Amniotic epithelial cell (primary cell): ENCODE measurements around the gene GPR83.
"Not testable (repeated sequence)": the region's sequence is repeated elsewhere in the genome, so short reads cannot be mapped to it uniquely, and the experiment has no call there.

Experiments used
- DNase-seq: peaks from one replicate; pipeline ENCODE4 v3.0.0-alpha.2; 2010; ENCODE audit warnings: low read depth

The GPR83 gene

GRCh38 chr11:94400839-94401772, at the start of gene GPR83:
Gene GPR83, minus strand, starts transcription at chr11:94401419. Its CDS starts 172 bp downstream, at chr11:94401247.
- no peak for DNase-seq

- DNase-seq: peak; percentile 3
These were observed 48.8 kb upstream of the GPR83 start for GRCh38 chr11:94450048-94450447.

- peak; percentile 92 for DNase-seq
These were observed 48.2 kb upstream of the GPR83 start for GRCh38 chr11:94449437-94449836.

GRCh38 chr11:94449029-94449428, 47.8 kb upstream of the GPR83 start:
- DNase-seq: no peak

GRCh38 chr11:94447149-94447548, 45.9 kb upstream of the GPR83 start:
- DNase-seq: no peak

- no peak for DNase-seq
These were observed 44.4 kb upstream of the GPR83 start for GRCh38 chr11:94445641-94446040.

- no peak for DNase-seq
These were observed 31.8 kb upstream of the GPR83 start for GRCh38 chr11:94433049-94433448.

- peak; percentile 44 for DNase-seq
These were observed 23.4 kb upstream of the GPR83 start for GRCh38 chr11:94424662-94425061.

GRCh38 chr11:94424011-94424410, 22.8 kb upstream of the GPR83 start:
- DNase-seq: no peak

GRCh38 chr11:94423507-94423906, 22.3 kb upstream of the GPR83 start:
- no peak for DNase-seq

DNA sequence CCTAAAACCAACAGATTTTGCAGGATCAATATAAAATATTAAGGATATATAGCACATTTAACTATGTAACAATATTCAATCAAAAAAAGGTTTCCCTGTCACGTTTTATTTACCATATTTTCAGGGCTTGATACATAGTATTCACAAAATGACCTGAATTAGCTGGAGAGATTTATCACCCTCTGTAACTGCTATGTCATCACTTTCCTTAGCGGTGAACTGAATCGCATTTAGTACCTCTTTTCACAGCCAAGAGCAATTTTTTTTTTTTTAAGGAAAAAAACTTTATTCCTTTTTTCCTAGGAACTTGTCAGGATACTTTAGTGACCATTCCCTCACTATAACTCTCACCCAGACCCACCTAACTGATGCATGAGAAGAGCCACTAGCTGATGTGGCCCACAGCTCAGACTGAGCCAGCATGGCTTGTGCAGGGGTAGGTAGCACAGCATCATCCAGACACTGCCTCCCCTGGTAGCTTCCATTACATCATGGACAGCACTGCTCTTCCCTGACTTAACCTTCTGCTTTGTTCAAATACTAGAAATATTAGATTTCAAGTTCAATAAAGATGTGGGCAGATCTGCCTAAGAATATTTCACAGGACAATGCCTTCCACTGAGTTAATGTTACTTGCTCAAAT, 17.0 kb upstream of the GPR83 start:
- DNase-seq: no peak

GRCh38 chr11:94417386-94417987, 16.3 kb upstream of the GPR83 start:
- DNase-seq: peak; percentile 47

- no peak for DNase-seq
These were observed 4.0 kb upstream of the GPR83 start for GRCh38 chr11:94405062-94405833.

- DNase-seq: no peak
These were observed 1.1 kb upstream of the GPR83 start for GRCh38 chr11:94402355-94402754.

DNA sequence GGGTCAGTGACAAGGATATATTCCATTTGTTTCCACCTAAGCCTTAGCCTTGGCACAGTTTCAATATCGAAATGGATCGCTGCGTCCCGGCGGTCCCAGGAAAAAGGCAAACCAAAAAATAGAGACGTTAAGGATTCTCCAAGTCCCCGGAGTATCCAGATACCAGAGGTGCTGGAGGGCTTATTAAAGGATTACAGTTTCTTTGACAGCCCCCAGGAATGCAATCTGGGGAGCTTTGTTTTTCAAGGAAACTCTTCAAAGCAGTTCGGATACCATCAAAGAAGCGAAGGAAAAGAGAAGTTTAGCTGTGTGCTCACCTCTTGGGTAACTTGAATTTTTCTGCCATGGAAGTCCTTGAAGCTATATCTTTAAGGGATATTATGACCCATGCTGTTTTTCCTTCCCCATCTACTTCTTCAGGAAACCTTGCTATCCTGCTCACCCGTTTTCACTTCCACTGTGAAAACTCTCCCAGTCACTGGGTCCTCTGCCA, 600 bp upstream of the GPR83 start:
- no peak for DNase-seq

GRCh38 chr11:94400457-94400838, 771 bp downstream of the GPR83 start:
- DNase-seq: no peak

DNA sequence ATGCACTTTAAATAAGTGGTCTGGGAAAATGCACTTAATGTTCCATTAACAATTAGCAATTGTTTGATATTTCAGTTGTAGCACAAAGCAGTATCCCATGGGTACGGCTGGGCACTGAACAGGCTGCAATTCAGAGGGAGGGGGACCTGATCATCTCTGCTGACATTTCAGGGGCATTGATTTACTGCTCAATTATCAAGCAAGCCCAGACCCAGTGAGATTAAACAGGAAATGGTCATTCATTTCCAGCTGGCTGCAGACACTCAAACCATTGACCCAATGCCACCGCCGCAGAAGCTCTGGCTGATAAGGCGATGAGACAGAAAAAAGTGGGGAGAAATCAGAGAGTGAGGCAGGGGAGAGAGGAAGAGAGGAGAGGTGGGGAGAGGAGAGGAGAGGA, 1.2 kb downstream of the GPR83 start:
- DNase-seq: no peak

DNA sequence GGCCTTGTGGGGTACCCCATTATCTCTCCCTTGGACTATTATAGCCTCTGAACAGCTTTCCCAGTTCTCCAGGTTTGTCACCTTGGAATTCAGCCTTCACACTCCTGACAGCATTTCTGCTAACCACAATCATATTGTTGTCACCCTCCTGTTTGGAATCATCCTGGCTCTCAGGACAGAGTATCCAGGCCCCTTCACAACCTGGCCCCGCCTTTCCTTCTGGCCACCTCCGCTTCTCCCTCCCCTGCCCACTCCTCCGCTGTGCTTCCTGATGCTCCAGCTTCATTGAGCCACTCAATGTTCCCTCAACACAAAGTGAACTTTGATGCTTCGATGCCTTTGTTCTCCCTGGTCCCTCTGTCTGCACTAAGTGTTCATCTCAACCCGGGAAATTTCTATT, 3.1 kb downstream of the GPR83 start:
- DNase-seq: no peak

- no peak for DNase-seq
These were observed 4.9 kb downstream of the GPR83 start for GRCh38 chr11:94396282-94396681.

- DNase-seq: not testable (repeated sequence)
These were observed 9.3 kb downstream of the GPR83 start for GRCh38 chr11:94391937-94392336.

- no peak for DNase-seq
These were observed 21.6 kb downstream of the GPR83 start for GRCh38 chr11:94379613-94380012.

DNA sequence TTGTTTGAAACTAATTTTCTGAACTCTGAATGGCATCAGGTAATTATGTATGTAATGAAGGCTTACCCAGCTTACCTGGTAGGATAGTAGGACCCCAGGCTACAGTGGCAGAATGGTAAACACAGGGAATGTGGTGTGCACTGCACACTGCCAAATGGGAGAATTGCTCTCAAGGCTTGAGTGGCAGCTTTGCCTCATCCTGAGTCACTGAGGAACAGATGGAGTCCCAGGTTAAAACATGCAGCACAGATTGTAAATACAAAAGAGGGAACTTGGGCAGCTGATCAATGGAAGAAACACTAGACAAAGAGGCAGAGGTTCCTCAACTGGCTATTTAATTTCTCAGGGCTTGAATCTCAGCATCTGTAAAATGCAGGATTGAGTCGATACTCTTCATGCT, 24.4 kb downstream of the GPR83 start:
- DNase-seq: no peak
